GM18520 (cell line): ENCODE data around the gene NGRN.
"Not testable (repeated sequence)": the region's sequence is repeated elsewhere in the genome, so short reads cannot be mapped to it uniquely, and the experiment has no call there.

Source experiments
- ATAC-seq: cut with Tn5 transposase; IDR thresholded peaks from one replicate; pipeline ENCODE4 v1.9.1; 2021; ENCODE audit not compliant: unreplicated experiment

NGRN gene

DNA sequence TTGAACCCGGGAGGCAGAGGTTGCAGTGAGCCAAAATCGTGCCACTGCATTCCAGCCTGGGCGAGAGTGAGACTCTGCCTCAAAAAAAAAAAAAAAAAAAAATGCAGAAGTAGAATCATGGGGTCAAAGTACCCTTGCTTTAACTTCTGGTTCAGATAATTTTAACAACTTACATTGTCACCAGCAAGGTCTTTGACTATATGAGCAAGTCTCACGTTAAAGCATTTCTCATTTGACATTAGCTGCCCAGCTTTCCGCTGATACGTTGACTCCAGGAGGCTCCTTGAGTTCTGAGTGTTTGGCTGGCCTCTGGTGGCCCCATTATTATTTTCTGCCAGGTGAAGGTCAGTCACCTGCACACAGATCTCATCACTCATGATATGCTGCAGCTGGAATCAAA lies 16.2 kb downstream of the NGRN start:
- ATAC-seq = not testable (repeated sequence)

DNA sequence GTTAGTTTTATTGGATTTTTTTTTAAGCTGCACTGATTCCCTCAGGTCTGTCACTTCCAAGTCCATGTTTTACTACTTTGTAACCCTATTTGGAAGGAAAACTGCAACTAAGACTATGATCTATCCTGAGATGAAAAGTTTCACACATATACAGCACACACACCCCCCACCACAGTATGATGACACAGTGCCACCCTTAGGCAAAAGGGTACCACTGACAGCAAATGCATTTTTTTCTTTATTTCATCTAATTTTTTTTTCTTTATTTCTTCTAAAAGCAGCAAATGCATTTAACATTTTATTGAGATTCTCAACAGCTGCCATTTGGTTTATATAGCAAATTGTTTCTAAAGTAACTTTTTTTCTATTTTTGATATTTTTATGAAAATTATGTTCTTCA lies 21.2 kb downstream of the NGRN start:
- no peak for ATAC-seq

DNA sequence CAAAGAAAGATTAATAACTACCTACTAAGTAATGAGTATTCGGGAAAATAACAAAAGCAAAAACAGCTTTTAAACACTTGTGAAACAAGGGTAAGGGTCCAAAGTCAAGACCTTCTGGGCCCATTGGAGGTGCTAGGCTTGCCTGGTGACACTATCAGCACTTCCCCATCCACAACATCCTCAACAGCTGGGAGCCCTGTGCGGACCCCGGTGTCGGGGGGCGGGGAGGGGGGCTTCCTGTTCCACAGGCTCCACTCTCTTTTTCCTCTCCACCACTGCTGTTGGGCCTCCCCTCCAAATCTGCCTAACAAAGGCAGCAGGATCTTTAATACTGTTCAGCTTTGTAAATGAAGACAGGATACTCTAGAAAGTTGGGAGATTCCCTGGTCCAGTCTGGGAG lies 21.6 kb downstream of the NGRN start:
- ATAC-seq = no peak

DNA sequence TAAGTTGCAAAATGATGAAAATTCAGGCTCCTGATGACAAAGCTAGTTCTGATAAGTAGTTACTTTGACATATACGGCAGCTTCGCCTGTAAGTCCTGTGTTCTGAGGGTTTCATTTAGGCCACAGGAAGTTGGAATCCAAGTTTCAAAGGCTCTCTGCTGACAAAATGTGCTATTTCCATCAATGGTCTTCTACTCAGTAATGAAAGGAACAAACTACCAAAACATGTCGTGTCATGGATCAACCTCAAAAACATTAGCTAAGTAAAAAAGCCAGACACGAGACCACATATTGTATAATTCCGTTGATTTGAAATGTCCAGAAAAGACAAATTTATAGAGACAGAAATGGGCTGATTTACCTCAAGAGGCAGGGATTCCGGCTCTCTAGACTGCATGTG lies 22.5 kb downstream of the NGRN start:
- ATAC-seq = no peak

DNA sequence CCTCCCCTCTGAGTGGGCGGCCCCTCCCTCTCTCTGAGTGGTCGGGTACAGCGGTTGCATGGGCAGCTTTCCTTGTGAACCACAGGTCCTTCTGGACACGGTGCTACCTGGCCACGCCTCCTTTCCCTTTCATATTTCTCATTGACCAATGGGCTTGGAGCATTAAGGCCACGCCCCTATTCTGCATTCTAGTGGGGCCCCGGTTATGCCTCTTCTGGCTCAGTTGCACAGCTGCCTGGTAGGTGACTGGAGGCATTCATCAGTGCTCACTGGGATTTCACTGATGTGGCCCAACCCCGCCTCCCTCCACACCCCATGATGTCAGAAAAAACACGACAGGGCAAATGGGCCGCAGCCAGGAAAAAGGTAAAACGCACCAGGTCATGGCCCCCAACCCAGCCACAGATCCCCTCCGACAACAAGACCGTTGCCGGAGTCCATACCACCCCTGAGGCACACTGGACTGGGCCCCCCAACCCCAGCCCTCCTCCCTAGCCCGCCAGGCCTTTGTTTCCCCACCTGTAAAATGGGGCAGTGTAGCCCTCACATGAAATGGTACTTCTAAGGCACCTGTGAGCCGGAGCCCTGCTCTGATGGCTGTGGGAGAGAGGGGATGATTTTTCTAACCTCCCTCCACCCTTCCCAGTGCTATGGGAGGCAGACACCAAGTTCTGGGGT lies 26.3 kb downstream of the NGRN start:
- ATAC-seq = no peak

DNA sequence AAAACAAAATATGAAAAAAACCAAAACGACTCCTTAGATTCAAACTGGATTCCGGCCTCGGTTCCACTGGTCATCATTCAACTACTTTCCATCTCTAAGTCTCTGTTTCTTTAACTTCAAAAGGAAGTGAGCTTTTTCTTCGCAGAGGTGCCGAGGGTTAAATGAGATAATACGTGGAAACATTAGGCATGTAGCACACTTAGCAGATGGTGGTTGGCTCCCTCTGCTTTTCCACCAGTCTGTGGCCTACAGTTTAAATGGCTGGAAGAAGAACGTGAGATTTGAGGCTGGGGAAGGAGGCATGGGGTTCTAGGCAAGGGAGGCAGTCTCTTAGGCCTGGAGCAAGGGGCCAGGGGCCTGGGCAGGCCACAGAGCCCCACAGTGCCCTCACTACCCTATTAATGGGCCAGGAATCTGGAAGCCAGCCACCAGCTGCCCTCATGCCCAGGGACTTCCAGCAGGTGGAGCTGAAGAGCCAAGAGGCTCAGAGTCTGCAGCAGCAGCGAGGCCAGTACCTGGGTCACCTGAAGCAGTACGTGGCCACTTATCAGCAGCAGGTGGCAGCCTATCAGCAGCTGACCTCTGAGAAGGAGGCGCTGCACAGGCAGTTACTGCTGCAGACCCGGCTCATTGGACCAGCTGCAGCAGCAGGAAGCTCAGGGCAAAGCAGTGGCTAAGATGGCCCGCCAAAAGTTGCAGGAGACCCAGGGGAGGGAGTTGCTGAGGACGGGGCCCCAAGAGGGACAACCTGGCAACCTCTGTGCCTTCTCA lies 27.8 kb downstream of the NGRN start:
- ATAC-seq = not testable (repeated sequence)

- ATAC-seq = no peak
Measured at GRCh38 chr15:90294159-90294558, 28.7 kb downstream of the NGRN start.

GRCh38 chr15:90294601-90295269 lies 29.3 kb downstream of the NGRN start:
- ATAC-seq = no peak

GRCh38 chr15:90295270-90295648 lies 29.8 kb downstream of the NGRN start:
- ATAC-seq = no peak

DNA sequence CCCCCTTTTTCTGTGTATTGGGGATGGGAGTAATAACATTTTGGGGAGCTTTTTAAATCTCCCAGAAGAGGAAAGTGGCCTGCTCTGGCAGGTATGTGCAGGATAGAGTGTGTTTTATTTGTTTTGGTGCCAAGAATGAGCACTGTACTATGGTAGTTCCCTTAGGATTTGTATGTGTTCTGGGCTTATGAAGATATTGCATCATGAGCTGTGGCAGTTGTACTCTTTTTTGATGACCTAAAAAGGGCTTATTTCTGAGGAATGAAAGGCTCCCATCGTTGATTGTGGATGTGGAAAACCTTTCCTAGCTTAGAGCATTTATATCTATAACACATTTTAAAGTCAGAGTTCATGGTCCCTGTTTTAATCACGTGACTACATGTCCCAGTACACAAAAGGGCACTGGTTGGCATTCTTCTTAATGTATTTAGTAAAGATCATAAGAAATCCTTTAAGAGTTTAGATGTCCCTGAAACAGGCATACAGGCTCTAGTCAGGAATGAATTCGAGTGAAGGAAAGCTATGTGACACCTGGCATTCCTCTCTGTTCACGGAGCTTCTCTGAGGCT lies 30.9 kb downstream of the NGRN start:
- ATAC-seq = not testable (repeated sequence)

- ATAC-seq = no peak
Measured at GRCh38 chr15:90297021-90297420, 31.5 kb downstream of the NGRN start.

DNA sequence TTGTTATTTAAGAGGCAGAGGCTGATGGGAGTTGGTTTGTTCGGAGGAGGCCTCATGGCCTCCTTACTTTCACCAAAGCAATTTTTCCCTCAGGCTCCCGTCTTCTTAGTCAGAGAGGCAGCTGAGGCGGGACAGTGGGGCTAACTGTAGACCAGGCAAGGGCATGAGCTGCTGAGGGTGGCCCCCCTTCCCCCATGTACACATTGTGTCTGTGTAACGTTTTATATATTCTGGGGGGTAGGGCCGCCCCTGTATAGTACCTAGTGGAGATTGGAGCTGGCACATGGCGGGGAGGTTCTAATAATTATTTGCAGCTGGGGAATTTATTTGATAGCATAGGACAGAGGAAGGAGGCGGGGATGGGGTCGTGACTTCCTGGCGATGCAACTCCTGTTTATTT lies 35.1 kb downstream of the NGRN start:
- ATAC-seq = no peak

DNA sequence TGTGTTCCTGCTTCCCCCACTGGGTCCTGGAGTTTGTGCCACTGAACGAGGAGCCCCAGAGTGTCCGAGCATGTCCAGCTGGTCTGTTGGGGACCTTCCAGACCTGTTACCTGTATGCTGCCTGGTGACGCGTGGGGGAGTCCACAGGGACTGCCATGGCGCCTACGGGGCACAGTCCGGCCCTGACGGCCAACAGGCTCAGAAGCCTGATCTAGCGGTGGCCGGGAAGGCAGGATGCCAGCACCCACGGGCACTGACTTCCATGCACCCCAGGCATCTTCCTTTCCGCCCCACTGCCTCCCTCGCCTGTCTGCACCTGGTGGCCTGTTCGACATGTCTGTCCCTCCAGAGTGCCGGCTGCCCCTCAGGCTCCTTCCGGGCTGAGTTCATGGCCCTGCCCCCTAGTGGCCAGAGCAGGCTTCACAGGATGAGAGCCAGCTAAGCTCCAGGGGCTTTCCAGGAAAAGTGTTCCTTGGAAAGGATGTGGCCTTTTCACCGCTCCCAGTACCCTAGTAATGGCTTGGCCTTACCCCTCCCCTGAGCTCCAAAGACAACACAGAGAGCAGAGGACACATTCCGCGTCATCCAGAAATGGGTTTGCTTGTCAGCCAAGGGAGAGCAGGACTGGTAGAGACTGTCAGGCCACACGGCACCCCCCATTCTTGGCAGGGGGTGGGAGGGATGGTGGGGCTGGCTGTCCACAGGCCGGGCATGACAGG lies 35.7 kb downstream of the NGRN start:
- no peak for ATAC-seq

DNA sequence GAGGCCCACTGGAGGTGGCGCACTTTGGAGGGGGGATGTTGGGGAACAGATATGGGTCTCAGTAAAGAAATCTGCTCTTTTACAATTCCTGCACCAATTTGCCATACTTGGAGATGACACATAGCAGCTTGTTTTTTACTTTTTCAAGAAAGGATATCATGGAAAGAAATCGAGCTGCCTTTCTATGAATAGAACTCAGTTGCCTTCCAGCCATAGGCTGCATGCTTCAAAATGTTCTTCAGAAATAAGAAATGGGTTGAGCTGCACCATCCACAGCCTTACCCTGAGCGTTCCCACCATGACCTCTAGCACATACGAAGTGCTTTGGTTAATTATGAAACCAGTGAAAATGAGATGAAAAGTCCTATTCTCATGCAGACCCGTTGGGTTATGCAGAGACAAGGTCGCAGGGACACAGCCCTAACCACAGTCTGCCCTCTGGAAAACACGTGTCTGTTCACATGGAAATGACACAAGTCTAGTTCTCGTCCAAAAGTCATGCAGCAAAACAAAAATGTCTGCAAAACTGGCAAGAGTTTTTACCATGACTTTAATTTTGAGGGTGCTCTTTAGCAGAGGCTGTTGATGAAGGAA lies 36.3 kb downstream of the NGRN start:
- ATAC-seq = no peak

- ATAC-seq = not testable (repeated sequence)
Measured at GRCh38 chr15:90305355-90305754, 39.9 kb downstream of the NGRN start.

DNA sequence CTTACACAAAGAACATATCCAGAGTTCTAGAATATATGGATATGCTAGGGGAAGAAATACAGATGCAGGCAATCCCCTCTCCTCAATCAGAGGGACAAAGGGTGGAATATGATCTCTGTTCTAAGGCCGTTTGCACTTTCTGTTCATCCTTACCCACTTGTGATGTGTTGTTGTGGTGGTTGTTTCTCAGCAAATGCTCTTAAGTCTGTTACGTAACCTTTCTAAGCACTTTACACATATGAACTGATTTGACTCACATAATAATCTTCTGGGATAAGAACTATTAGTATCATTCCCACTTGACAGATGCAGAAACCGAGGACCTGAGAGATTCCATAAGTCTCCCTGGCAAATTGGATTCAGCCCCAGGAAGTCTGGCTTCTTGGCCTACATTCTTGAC lies 40.5 kb downstream of the NGRN start:
- no peak for ATAC-seq

GRCh38 chr15:90306560-90306959 lies 41.1 kb downstream of the NGRN start:
- no peak for ATAC-seq

DNA sequence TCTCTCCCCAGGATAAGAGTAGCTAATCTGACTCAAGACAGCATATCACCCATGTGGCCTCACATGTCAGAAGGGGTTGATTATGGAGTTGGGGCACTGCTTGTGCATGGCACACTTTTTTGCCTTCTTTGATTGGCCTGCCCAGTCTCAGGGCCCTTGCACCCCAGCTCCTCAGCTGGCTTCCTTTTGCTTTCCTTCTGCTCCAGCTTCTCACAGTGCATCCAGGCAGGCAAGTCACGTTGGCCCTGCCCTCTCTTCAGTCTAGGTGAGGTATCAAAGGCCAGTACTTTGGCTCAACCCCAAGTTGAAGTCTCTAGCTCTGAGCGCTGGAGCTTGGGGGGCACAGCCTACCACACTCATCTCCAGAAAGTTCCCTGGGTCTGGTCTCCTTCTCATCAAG lies 42.2 kb downstream of the NGRN start:
- no peak for ATAC-seq

DNA sequence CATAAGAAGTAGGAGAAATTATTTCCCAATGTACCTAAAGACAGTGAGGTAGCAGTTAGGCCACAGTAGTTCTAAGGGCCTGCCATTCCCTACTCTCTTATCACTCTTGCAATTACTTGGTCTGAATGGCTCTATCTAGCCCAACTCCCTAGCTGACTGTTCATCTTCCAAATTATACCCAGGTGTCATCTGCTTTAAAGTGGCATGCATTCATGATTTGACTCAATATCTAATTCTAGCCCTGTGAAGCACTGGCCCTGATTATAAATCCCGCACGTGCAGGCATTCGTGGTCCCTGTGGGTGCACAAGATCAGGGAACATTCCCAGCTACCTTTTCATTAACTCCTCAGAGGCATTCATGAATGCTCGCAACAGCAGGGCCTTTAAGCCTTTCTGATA lies 43.5 kb downstream of the NGRN start:
- no peak for ATAC-seq

GRCh38 chr15:90315278-90315982 lies 50.0 kb downstream of the NGRN start:
- no peak for ATAC-seq
